ENCODE data around the gene DPM3.

DNA sequence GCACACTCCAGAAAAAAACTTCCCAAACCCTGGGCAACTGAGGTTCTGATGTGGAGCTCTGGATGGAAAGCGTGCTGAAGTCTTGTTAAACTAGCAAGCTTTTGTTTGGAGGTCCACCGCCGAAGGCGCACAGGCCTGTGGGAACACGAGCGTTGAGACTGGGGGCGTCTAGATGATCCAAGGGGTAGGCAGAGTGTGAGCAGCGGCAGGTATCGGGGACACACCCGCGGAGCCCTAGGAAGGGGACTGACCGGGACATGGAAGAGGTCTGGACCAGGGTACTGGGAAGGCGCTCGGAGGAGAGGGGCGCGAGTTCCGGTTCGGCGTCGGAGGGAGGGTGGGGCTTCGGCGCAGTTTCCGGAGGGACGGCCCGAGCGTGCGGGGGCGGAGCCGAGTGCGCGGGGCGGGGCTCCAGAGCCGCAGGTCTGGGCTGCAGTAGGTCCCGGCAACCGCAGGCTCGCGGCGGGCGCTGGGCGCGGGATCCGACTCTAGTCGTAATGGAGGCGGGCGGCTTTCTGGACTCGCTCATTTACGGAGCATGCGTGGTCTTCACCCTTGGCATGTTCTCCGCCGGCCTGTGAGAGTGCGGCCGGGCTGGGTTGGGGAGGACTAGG, 4.8 kb downstream of the DPM3 start, which contains the start of gene SLC50A1:
- TF ChIP-seq, protein P1, sequence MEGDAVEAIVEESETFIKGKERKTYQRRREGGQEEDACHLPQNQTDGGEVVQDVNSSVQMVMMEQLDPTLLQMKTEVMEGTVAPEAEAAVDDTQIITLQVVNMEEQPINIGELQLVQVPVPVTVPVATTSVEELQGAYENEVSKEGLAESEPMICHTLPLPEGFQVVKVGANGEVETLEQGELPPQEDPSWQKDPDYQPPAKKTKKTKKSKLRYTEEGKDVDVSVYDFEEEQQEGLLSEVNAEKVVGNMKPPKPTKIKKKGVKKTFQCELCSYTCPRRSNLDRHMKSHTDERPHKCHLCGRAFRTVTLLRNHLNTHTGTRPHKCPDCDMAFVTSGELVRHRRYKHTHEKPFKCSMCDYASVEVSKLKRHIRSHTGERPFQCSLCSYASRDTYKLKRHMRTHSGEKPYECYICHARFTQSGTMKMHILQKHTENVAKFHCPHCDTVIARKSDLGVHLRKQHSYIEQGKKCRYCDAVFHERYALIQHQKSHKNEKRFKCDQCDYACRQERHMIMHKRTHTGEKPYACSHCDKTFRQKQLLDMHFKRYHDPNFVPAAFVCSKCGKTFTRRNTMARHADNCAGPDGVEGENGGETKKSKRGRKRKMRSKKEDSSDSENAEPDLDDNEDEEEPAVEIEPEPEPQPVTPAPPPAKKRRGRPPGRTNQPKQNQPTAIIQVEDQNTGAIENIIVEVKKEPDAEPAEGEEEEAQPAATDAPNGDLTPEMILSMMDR (IDR thresholded peaks at IDR 0.05), result peak; percentile 22 to 74 (median 65)
- peak; percentile 87 to 92 (median 90) for TF ChIP-seq POLR2A (IDR thresholded peaks at IDR 0.05)
